Panc1 (cell line): ENCODE results near the gene CCDC12.

ENCODE experiments used
- CTCF ChIP-seq: fragments of 450-650 bp; IDR thresholded peaks from 2 replicates; pipeline ENCODE4 v1.5.1; 2017; ENCODE audit warnings: mild to moderate bottlenecking
- POLR2AphosphoS5 ChIP-seq: IDR thresholded peaks from 2 replicates; pipeline ENCODE4 v1.6.1; 2012; ENCODE audit warnings: mild to moderate bottlenecking, low read depth, low read length, moderate library complexity
- REST ChIP-seq, 2 experiments: IDR thresholded peaks; 2 replicates each; pipeline ENCODE4 v1.6.1; 2011 to 2012; ENCODE audit warnings: low read depth in 2 of 2, control low read depth in 1 of 2, low read length in 1 of 2, mild to moderate bottlenecking in 1 of 2, moderate library complexity in 1 of 2; ENCODE audit not compliant: insufficient read depth in 1 of 2
- TCF7L2 ChIP-seq: IDR thresholded peaks from 2 replicates; pipeline ENCODE4 v1.6.1; 2011; ENCODE audit warnings: mild to moderate bottlenecking, low read depth, low read length, inconsistent platforms

- TF ChIP-seq CTCF (no peak), POLR2AphosphoS5 (no peak), TCF7L2 (no peak), REST (IDR thresholded peaks at IDR 0.05; ENCODE audit: insufficient read depth in 1 of 2, low read depth in 2 of 2, low read length in 1 of 2) (no peak)
These were observed 39.8 kb downstream of the CCDC12 start for GRCh38 chr3:46936733-46937250.
